DMS53 treated with DMSO at 0.1 percent for 48 hours (cell line): Measurements from ENCODE around the gene CFAP97D2.
A peak's percentile ranks its signal among the peaks of the same experiment; 100 is the strongest.
"Not testable (repeated sequence)": the region's sequence is repeated elsewhere in the genome, so short reads cannot be mapped to it uniquely, and the experiment has no call there.

ENCODE experiments used
- DNase-seq: peaks from one replicate; lab custom pipeline; 2025; ENCODE audit not compliant: unreplicated experiment; lab: John Stamatoyannopoulos, UW

CFAP97D2 gene

GRCh38 chr13:114179087-114179658 lies at the start of gene CFAP97D2:
CFAP97D2 (plus strand) TSS chr13:114179257; CDS start chr13:114179331, 74 bp downstream.
- no peak for DNase-seq

GRCh38 chr13:114129649-114130062 lies 49.4 kb upstream of the CFAP97D2 start:
- DNase-seq: no peak

- no peak for DNase-seq
These were observed 48.8 kb upstream of the CFAP97D2 start for GRCh38 chr13:114130131-114130836.

- peak; percentile 3 for DNase-seq
These were observed 48.0 kb upstream of the CFAP97D2 start for GRCh38 chr13:114130837-114131582.

- DNase-seq: no peak
These were observed 47.3 kb upstream of the CFAP97D2 start for GRCh38 chr13:114131583-114132418.

DNA sequence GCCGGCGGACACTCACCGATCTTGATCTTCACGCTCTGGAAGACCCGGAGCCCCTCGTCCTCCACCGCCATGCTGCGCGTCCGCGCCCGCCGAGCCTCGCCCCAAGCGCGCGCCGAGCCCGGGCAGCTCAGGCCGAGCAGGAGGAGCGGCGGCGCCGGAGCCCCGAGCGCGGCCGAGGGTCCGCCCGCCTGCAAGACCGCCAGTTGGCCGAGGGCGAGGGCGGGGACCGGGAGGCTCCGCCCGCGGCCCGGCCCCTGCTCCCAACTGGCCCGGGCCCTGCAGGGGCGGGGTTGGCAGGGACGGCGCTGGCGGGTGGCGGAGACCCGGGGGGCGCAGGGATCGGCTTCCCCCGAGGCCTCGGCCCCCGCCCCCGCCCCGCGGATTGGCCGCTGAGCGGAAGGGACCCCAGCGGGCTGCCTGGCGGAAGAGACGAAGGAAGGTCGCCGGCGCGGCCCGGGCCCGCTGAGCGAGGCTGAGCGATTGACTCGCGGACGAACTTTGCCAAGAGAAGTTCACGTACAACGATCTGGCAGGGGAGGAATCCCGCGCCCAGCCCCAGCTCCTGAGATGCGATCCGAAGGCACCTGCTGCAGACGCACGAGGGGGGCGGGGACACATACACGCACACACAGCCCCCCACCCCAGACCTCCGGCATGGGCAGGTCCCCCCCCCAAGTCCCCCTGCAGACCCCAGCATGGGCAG lies 46.5 kb upstream of the CFAP97D2 start, which contains the start of gene RASA3:
Gene RASA3 (minus strand): TSS at position 205 of the 703 bp plus-strand sequence. CDS start 134 bp downstream, at position 71.
- DNase-seq: peak; percentile 11

DNA sequence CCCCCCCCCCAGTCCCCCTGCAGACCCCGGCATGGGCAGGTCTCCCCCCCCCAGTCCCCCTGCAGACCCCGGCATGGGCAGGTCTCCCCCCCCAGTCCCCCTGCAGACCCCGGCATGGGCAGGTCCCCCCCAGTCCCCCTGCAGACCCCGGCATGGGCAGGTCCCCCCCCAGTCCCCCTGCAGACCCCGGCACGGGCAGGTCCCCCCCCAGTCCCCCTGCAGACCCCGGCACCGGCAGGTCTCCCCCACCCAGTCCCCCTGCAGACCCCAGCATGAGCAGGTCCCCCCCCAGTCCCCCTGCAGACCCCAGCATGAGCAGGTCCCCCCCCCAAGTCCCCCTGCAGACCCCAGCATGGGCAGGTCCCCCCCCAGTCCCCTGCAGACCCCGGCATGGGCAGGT lies 45.9 kb upstream of the CFAP97D2 start:
- DNase-seq: not testable (repeated sequence)

GRCh38 chr13:114133552-114133951 lies 45.5 kb upstream of the CFAP97D2 start:
- DNase-seq: not testable (repeated sequence)

- no peak for DNase-seq
These were observed 44.7 kb upstream of the CFAP97D2 start for GRCh38 chr13:114134111-114134943.

GRCh38 chr13:114134944-114135610 lies 44.0 kb upstream of the CFAP97D2 start:
- no peak for DNase-seq

DNA sequence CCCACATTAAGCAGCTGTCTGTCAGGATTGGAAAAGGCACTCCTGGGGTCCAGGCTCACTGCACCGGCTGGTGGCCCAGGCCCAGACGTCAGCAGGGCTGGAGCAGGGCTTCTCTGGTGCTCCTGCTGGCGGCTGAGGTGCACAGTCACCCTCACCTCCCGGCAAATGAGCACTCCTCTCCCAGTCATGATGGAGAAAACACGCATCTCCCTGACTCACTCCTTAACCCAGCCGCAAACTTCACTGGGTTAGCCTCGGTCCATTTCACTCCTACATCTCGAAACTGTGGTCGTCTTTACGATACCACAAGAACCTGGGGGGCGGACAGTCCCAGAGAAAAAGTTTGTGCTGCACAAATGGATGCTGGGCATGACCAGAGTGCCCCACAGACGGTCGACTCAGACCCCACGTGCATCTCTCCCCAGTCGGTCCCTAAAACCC lies 43.3 kb upstream of the CFAP97D2 start:
- no peak for DNase-seq

GRCh38 chr13:114136576-114136975 lies 42.5 kb upstream of the CFAP97D2 start:
- no peak for DNase-seq

GRCh38 chr13:114140131-114140905 lies 38.7 kb upstream of the CFAP97D2 start:
- DNase-seq: no peak

GRCh38 chr13:114140906-114141250 lies 38.2 kb upstream of the CFAP97D2 start:
- no peak for DNase-seq

DNA sequence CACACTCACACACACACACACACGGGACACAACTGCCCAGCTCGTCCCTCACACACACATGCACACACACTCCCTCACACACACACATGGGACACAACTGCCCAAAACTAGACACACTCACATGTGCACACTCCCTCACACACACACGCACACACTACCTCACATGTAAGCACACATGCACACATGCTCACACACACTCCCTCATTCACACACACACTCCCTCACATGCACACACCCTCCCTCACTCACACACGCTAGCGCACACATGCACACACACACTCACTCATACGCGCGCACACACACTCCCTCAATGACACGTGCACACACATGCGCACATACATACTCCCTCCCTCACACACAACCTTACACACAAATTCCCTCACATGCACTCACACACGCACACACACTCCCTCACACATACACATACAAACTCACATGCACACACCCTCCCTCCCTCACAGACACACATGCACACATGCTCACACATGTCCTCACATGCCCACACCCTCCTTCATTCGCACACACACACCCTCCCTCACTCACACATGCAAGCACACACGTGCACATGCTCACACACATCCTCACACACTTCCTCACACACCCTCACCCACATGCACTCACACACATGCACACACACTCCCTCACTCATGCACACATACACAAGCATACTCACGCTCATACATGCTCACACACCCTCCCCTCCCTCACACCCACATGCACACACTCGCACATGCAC lies 37.6 kb upstream of the CFAP97D2 start:
- no peak for DNase-seq

DNA sequence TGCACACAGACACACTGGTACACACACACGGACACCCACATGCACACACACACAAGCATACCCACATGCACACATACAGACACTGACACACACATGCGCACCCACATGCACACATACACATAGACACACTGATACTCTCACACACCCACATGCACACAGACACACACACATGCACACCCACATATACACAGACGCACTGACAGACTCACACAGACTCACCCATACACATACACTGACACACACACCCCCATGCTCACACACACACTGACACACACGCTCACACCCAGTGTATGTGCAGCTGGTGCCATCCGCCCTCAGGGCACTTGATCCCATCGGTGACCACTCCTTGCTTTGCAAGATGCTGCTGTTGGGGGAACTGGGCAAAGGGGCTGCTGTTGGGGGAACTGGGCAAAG lies 36.9 kb upstream of the CFAP97D2 start:
- no peak for DNase-seq

- DNase-seq: peak; percentile 43
These were observed 36.2 kb upstream of the CFAP97D2 start for GRCh38 chr13:114142640-114143490.
